T-helper 2 cell treated with Interferon-gamma antibody and Interleukin-4, amounts not matched to agents 5 μg/mL and 100 μg/mL, for 36 hours (primary cell): ENCODE results near the gene CD276.
"Not testable (repeated sequence)": the region's sequence is repeated elsewhere in the genome, so short reads cannot be mapped to it uniquely, and the experiment has no call there.

Experiments
- DNase-seq: peaks from one replicate; pipeline ENCODE4 v3.0.0; 2021; ENCODE audit warnings: low spot score
- H3K27ac Mint-ChIP-seq: one replicate; pipeline ENCODE4 v1.8.0; 2021; ENCODE audit warnings: mild to moderate bottlenecking, mixed read lengths
- H3K27me3 Mint-ChIP-seq: one replicate; pipeline ENCODE4 v1.8.0; 2021; ENCODE audit warnings: low read depth, mixed read lengths
- H3K36me3 Mint-ChIP-seq: one replicate; pipeline ENCODE4 v1.8.0; 2021; ENCODE audit warnings: low read depth, mixed read lengths
- H3K4me1 Mint-ChIP-seq: one replicate; pipeline ENCODE4 v1.8.0; 2021; ENCODE audit warnings: low read depth, mixed read lengths
- H3K4me3 Mint-ChIP-seq: one replicate; pipeline ENCODE4 v1.8.0; 2022; ENCODE audit warnings: mild to moderate bottlenecking, moderate library complexity, mixed read lengths
- H3K9me3 Mint-ChIP-seq: one replicate; pipeline ENCODE4 v1.8.0; 2021; ENCODE audit warnings: mixed read lengths

The CD276 gene

DNA sequence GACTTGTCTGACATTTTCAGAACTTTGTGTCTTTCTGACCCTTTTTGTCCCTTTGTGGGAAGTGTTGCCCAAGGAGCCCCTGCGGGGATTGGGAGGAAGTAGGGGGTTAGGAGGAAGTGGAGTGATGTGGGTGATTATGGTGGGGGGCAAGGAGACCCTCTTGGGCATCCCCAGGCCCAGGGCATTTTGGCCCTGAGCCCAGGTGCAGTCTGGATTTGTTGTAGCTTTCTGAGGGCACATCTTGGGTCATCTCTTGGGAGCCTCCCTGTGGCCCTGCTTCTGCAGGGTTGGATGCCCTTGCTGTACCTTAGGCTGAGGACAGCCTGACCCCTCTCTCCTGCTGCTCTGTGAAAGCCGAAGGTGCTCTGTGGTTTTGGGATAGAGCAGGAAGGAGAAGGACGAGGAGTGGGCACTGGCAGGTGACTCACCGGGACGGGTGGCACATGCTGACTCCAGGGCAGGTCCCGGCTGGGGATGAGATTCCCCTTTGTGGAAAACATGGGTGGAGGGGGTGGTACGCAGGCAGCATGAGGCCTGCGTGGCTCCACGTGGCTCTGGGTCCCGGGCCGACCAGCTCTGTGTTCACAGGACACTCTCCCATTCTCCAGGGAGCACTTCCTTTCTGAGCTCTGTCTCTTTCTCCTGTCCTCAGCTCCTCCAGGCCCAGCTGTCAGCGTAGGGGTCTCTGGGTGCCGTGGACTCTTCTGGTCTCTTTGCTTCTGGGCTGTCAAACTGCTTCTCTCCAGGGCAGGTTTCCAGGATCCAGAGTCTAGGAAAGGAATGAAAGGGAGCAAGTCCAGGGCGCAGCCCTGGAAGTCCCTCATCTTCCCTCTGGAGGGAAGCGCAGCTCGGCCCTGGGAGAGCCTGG lies 11.8 kb downstream of the CD276 start:
- no peak for DNase-seq
- peaks cover 42% of the 10 kb centered on the region for H3K4me1 Mint-ChIP-seq
- H3K36me3 Mint-ChIP-seq: no peaks in the 10 kb centered on the region
- H3K27ac Mint-ChIP-seq: no peak overlapping the region
- H3K27me3 Mint-ChIP-seq: peaks cover 41% of the 10 kb centered on the region
- no peak overlapping the region for H3K4me3 Mint-ChIP-seq
- H3K9me3 Mint-ChIP-seq: no peaks in the 10 kb centered on the region

DNA sequence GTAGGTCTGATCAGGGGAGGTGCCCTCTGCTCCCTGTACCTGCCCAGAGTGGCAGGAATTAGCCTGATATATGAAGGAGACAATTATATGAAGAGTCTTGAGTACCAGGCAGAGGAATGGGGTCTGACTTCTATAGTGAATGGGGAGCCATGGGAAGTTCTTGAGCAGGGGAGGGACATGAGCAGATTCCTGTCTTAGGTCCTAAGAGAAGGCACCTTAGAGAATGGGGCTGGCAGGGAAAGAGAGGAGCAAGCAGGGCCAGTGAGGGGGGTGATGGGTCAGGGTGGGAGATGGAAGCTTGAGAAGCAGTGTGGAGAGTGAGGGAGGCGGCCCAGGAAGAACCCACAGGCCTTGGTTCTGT lies 12.4 kb downstream of the CD276 start:
- no peaks in the 10 kb centered on the region for H3K9me3 Mint-ChIP-seq
- H3K27me3 Mint-ChIP-seq: peaks cover 41% of the 10 kb centered on the region
- DNase-seq: no peak
- no peaks in the 10 kb centered on the region for H3K36me3 Mint-ChIP-seq
- H3K4me3 Mint-ChIP-seq: peak overlapping the region; percentile 60
- peaks cover 42% of the 10 kb centered on the region for H3K4me1 Mint-ChIP-seq
- peak overlapping the region; percentile 11 for H3K27ac Mint-ChIP-seq

DNA sequence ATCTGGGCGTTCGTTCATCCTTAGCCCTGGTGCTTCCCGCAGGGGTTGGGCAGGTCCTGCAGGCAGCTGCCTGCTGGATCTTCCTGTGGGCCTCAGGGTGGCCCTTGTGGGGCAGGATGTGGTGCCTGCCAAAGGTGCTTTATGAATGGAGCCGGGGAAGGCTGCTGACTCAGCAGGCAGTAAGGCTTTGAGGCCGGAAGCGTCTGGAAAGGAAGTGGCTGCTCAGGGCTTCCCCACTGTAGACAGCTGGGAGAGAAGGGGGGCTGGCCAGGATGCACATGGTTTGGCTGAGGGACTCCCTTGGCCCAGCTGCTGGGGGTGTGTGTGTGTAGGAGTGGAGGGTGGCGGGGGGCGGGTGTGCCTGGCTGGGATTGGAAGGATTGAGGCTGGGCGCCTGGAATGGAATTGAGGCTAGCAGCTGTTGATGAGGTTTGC lies 12.9 kb downstream of the CD276 start:
- Mint-ChIP-seq H3K4me1 (peaks cover 42% of the 10 kb centered on the region), H3K27ac (peak overlapping the region; percentile 11), H3K27me3 (peaks cover 41% of the 10 kb centered on the region), H3K9me3 (no peaks in the 10 kb centered on the region), H3K4me3 (peak overlapping the region; percentile 60), H3K36me3 (no peaks in the 10 kb centered on the region)
- DNase-seq: peak; percentile 84

GRCh38 chr15:73699249-73700040 lies 15.3 kb downstream of the CD276 start:
- no peaks in the 10 kb centered on the region for H3K9me3 Mint-ChIP-seq
- no peak overlapping the region for H3K27ac Mint-ChIP-seq
- peaks cover 26% of the 10 kb centered on the region for H3K27me3 Mint-ChIP-seq
- no peaks in the 10 kb centered on the region for H3K36me3 Mint-ChIP-seq
- peaks cover 36% of the 10 kb centered on the region for H3K4me1 Mint-ChIP-seq
- H3K4me3 Mint-ChIP-seq: no peak overlapping the region
- DNase-seq: no peak

DNA sequence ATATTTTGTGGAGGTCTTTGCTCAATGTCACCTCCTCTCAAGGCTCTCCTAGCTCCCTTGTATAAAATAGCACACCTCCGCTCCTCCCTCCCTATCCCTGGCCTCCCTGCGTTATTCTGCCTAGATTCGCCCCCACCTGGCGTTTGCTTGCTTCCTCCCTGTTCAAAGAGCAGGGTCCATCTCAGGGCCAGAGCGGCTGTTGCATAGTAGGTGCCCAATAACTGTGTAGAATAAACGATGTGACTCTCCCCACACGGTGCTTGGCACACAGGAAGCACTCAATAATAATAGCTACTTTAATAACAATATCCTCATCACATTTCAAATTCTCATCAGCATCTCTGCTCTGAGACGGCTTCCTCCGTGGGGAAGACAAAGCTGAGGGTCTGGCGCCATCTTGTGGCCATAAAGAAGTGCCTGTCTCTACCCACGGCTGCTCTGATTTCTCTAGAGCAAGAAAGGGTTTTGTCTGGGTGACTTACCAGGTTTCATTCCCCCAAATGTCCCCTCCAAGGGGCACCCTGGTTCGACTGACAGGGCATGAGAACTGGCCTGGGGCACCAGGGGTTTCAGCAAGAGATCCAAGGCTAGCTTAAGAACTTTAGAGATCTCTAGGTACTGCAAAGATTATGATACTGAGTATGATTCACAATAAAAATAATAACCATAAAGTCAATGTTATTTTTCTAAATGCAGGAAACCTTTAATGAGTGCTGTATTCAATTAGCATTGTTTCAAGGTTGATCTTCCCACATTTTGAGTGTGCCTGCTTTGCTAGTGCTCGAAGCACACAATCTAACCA lies 16.1 kb downstream of the CD276 start:
- Mint-ChIP-seq H3K4me3 (no peak overlapping the region), H3K4me1 (peaks cover 34% of the 10 kb centered on the region), H3K36me3 (no peaks in the 10 kb centered on the region)

GRCh38 chr15:73702311-73703239 lies 18.4 kb downstream of the CD276 start:
- not testable (repeated sequence) for H3K9me3 Mint-ChIP-seq, H3K36me3 Mint-ChIP-seq, H3K27ac Mint-ChIP-seq, DNase-seq, H3K4me3 Mint-ChIP-seq
- Mint-ChIP-seq H3K27me3 (peaks cover 15% of the 10 kb centered on the region), H3K4me1 (peaks cover 20% of the 10 kb centered on the region)

More for the DNA sequence above, 16.1 kb downstream of the CD276 start:
- DNase-seq: peak; percentile 63
- H3K9me3 Mint-ChIP-seq: no peaks in the 10 kb centered on the region
- H3K27me3 Mint-ChIP-seq: peaks cover 20% of the 10 kb centered on the region
- no peak overlapping the region for H3K27ac Mint-ChIP-seq

- H3K4me3 Mint-ChIP-seq, H3K27ac Mint-ChIP-seq, H3K9me3 Mint-ChIP-seq, H3K36me3 Mint-ChIP-seq, DNase-seq: not testable (repeated sequence)
- Mint-ChIP-seq H3K4me1 (peaks cover 15% of the 10 kb centered on the region), H3K27me3 (peaks cover 11% of the 10 kb centered on the region)
Measured at GRCh38 chr15:73703601-73704000, 19.4 kb downstream of the CD276 start.

DNA sequence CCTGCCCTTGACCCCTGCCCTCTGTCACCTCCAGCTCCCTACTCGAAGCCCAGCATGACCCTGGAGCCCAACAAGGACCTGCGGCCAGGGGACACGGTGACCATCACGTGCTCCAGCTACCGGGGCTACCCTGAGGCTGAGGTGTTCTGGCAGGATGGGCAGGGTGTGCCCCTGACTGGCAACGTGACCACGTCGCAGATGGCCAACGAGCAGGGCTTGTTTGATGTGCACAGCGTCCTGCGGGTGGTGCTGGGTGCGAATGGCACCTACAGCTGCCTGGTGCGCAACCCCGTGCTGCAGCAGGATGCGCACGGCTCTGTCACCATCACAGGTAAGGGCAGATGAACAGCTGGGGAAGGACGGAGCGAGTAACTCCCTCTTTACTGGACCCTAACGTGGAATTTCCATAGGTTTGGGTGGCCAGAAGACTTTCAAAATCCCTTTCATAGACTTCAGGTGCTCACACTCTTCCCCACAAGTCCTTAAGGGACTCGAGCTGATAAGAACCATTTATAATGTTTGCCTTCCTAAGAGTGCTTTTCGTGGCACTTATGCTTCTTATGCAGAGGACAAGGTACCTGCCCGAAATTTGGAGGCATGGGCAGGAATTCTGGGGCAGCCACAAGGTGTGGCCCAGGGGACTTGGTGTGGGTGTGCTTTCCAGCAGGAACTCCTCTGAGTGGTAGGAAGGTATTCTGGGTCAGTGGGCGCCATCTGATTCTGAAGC lies 20.1 kb downstream of the CD276 start:
- H3K9me3 Mint-ChIP-seq, H3K4me3 Mint-ChIP-seq, H3K27ac Mint-ChIP-seq, H3K36me3 Mint-ChIP-seq, H3K27me3 Mint-ChIP-seq, DNase-seq, H3K4me1 Mint-ChIP-seq: not testable (repeated sequence)

DNA sequence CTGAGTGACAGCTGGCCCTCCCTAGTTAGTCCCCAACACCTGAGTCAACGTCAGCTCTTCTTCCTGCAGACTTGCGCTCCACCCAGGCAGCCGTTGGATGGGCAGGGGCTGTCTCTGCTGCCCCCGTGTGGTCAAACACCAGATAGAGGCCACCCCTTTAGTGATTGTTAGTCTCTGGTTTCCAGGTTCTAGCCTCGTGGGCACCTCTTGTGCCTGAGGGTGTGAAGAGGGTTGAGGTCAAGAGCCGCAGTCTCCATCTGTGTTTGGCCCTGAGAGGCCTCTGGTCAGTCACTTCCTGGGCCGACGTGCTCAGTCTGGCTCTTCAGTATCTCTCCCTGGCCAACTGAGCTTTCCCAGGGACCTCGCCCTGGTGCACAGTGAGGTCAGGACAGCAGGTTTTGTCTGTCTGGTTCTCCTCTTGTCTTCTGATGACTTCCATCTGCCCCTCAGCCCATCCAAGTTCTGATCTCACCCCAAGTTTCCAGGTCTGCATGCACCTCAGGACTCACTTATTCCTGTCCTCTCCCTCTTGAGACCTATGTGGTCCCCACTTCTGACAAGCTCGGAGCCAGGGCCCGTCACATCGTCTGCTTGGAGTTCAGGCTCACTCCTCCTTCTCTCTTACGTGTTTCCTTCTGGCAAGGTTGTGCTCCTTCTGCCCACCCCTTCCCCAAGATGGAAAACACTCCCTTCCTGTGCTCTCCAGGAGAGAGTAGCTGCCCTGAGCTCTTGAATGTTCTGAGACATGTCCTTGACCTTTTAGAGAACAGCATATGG lies 20.9 kb downstream of the CD276 start:
- DNase-seq: peak; percentile 47

GRCh38 chr15:73708691-73709090 lies 24.5 kb downstream of the CD276 start:
- Mint-ChIP-seq H3K4me3 (no peak overlapping the region), H3K27me3 (no peaks in the 10 kb centered on the region), H3K27ac (no peak overlapping the region), H3K4me1 (peaks cover 2% of the 10 kb centered on the region), H3K9me3 (no peaks in the 10 kb centered on the region), H3K36me3 (no peaks in the 10 kb centered on the region)
- no peak for DNase-seq

More for the DNA sequence above, 20.9 kb downstream of the CD276 start:
- H3K4me1 Mint-ChIP-seq: peaks cover 6% of the 10 kb centered on the region
- no peaks in the 10 kb centered on the region for H3K36me3 Mint-ChIP-seq
- H3K27ac Mint-ChIP-seq: peak overlapping the region; percentile 41
- H3K9me3 Mint-ChIP-seq: no peaks in the 10 kb centered on the region
- peaks cover 2% of the 10 kb centered on the region for H3K27me3 Mint-ChIP-seq
- H3K4me3 Mint-ChIP-seq: no peak overlapping the region

- no peaks in the 10 kb centered on the region for H3K36me3 Mint-ChIP-seq
- peaks cover 2% of the 10 kb centered on the region for H3K4me1 Mint-ChIP-seq
- H3K4me3 Mint-ChIP-seq: no peak overlapping the region
- no peak for DNase-seq
- no peaks in the 10 kb centered on the region for H3K9me3 Mint-ChIP-seq
- no peaks in the 10 kb centered on the region for H3K27me3 Mint-ChIP-seq
- no peak overlapping the region for H3K27ac Mint-ChIP-seq
Measured at GRCh38 chr15:73709241-73709640, 25.1 kb downstream of the CD276 start.

DNA sequence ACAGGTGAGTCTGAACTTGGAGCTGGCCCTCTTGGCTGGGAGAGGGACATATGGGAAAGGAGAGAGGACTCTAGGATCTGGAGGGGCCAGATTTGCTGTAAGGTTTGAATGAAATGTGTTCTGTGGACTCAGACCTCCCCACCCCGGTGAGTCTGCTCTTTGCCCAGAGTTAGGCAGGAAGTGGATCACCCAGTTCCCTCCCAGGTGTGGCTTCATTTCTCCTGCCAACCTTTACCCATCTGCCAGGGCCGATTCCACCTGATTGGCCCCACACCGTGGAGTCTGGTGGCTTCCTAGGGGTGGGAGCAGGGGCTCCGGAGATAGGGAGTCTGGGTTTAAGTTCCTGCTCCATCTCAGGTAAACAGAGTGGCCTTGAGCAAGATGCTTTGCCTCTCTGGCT lies 25.5 kb downstream of the CD276 start:
- no peak for DNase-seq
- no peaks in the 10 kb centered on the region for H3K9me3 Mint-ChIP-seq
- no peaks in the 10 kb centered on the region for H3K27me3 Mint-ChIP-seq
- H3K4me3 Mint-ChIP-seq: no peak overlapping the region
- peaks cover 2% of the 10 kb centered on the region for H3K4me1 Mint-ChIP-seq
- H3K36me3 Mint-ChIP-seq: no peaks in the 10 kb centered on the region
- H3K27ac Mint-ChIP-seq: no peak overlapping the region
